GM12801 (cell line): ENCODE results near the gene TUBB4A.

ENCODE experiments used
- CTCF ChIP-seq: IDR thresholded peaks from one replicate; pipeline ENCODE4 v1.5.1; 2011; ENCODE audit warnings: control low read depth; ENCODE audit not compliant: insufficient read length; ENCODE audit errors: extremely low read depth

TUBB4A gene

DNA sequence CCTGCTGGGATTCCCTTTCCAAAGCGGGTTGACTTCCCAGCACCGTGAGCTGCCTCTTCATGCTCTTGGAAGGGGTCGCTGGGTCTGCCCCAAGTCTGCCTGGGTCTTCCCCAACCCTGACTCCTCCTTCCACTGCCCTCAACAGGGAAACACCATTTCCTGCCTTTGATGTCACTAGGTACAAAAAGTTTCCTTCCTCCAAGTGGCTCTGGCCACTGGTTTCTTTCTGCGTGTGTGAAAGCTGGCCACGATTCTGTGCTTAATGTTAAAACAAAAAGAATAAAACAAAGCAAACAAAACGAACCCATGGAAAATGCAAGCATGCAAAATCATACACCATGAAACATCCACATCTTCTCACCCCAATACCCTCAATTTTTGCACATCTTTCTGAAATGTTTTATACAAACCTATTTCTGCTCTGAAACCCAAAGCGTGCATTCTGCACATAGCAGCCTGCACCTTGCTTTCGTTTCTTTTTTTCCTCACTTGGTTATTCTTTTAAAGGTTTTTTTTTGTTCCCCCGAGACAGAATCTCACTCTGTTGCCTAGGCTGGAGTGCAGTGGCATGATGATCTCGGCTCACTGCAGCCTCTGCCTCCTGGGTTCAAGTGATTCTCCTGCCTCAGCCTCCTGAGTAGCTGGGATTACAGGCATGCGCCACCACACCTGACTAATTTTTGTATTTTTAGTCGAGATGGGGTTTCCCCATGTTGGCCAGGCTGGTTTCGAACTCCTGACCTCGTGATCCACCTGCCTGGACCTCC is 16.2 kb upstream of the TUBB4A start:
- no peak for TF ChIP-seq CTCF

DNA sequence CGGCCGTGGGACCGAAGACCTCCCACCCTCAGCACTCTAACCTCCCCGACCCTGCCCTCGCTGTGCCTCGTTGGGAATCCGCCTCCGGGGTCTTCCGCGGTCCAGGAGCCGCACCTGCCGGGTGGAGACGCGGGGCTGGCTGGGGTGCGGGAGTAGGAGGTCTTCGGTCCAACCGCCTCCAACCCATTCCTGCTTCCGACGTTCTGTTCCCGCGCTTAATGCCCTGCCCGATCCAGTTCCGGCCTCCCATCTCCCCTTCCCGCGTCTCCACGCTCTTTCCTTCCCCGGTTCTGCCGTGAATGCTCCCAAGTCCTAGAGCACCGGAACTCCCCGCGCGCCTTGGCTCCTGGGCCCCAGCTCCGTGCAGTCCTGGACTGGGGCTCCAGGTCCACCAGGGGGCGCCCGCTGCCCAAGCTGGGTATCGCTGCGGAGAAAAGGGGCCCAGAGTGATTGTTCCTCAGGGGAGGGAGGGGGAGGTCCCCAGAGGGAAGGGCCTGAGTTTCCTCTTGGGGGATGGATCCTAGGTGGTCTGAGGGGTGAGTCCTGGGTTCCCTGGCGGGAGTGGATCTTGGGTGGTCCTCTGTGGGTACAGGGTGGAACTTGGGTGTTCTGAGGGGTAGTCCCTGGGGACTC is 14.7 kb upstream of the TUBB4A start:
- no peak for TF ChIP-seq CTCF

- no peak for TF ChIP-seq CTCF
Measured at GRCh38 chr19:6516018-6516658, 14.0 kb upstream of the TUBB4A start.

- TF ChIP-seq CTCF = no peak
Measured at GRCh38 chr19:6514926-6515544, 12.9 kb upstream of the TUBB4A start.

- TF ChIP-seq CTCF = no peak
Measured at GRCh38 chr19:6514089-6514488, 12.0 kb upstream of the TUBB4A start.

GRCh38 chr19:6510618-6511017 is 8.5 kb upstream of the TUBB4A start:
- no peak for TF ChIP-seq CTCF
